Fibroblast of skin of scalp (primary cell): ENCODE measurements around the gene KCTD16.

Experiments used
- DNase-seq: peaks from one replicate; pipeline ENCODE4 v3.0.0-alpha.2; 2013

The KCTD16 gene

DNA sequence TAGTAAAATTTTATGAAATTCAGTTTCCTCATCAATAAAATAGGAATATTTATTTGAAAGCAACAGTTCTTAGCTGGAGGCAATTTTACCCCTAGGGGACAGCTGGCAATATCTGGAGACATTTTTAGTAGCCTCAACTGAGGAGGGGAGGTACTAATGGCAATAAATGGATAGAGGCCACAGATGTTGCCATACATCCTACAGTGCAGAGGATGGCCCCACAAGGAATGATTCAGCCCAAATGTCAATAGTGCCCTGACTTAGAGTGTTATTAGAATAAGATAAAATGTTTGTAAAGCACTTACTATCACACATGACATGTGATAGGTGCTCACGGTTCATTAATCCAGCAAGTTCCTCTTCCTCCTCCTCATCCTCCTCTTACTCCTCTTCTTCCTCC lies 293.6 kb downstream of the KCTD16 start:
- no peak for DNase-seq

DNA sequence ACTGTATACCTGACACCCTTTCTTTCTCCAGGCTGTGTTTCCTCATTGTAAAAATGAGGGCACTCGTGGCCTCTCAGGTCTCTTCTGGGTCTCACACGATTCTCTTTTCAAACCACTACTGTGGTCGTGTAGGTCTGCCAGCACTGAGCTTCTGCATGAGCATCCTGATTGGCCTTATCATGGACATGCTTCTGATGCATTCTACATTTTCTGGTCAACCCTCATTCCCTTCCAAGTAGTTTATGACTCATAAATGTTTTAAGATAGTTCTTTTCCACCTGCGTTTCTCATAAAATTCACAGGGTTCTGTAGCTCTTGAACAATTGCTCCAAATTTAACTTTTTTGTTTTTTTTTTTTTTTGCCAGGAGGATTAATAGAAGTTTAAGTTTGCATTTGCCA lies 294.8 kb downstream of the KCTD16 start:
- no peak for DNase-seq

DNA sequence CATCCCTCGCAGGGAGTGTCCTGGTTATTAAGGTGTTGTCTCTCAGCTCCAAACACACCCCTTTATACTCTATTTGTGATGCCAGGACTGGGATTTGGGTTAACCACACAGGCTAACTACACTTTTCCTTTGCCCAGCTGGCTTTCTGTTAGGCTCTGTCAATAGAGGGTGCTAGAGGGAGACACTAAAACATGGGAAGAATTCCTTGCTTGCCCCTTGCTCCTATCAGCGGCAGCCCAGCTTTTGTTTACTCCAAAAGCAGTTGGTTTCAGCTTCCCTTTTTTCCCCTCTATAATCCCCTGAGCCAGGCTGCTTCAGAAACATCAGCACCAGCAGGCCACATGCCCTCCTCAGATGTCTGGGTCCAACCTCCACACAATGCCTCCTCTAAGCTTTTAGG lies 297.1 kb downstream of the KCTD16 start:
- DNase-seq = peak; percentile 48

DNA sequence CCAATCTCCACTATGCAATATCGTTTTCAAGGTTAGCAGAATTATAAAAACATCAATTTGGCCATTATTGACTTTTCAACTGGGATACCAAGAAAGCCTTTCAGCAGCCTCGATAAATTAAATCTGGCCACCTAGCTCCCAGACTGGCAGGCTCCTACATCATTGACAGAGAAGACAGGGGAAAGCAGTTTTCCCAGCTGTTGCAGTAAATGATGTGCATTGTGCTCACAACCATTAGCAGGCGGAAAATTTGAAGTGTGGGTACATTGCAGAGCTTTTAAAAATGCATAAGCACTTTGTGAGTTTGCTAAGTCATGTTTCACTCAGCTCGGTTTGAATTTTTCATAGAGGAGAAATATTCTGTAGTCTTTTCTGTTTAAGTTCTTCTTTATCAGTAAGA lies 297.9 kb downstream of the KCTD16 start:
- no peak for DNase-seq

DNA sequence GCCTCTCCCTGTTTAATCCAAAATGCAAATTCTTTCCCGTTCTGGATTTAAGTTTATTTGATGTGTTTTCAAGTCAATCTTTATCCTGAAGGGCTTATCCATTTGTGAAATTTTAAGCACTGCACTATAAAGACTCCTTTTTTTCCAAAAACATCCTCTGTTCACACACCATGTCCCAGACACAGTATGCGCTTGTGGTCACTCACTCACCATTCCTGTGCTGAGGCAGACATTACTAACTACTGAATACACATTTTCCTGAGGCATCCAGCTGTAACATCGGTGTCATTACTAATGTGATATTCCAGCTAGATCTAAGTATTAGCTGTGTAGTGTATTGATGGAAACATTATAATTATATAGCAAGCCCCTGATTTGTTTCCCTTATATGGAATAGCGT lies 298.4 kb downstream of the KCTD16 start:
- peak; percentile 18 for DNase-seq

DNA sequence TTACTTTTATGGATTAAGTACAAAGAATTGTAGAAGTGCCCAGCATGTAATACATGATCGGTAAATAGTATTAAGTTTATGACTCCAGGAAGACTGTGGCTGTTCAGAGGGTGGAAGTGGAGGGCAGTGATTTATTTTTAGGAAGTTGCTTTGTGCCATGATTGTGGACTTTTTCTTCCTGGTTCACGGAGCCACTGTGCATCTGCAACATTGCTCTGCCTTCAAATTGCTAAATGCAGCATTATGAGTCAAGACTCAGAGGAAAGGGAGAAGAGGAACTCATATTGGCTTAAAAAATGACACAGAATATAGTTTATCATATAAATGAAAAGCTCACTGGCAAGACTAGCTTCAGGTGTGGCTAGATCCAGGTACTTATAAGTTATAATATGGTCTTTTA lies 301.5 kb downstream of the KCTD16 start:
- no peak for DNase-seq

DNA sequence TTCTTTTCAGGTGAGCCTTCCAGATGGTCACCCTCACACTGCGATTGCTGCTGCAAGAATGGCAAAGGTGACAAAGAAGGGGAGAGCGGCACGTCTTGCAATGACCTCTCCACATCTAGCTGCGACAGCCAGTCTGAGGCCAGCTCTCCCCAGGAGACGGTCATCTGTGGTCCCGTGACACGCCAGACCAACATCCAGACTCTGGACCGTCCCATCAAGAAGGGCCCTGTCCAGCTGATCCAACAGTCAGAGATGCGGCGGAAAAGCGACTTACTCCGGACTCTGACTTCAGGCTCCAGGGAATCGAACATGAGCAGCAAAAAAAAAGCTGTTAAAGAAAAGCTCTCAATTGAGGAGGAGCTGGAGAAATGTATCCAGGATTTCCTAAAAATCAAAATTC lies 303.0 kb downstream of the KCTD16 start:
- no peak for DNase-seq

DNA sequence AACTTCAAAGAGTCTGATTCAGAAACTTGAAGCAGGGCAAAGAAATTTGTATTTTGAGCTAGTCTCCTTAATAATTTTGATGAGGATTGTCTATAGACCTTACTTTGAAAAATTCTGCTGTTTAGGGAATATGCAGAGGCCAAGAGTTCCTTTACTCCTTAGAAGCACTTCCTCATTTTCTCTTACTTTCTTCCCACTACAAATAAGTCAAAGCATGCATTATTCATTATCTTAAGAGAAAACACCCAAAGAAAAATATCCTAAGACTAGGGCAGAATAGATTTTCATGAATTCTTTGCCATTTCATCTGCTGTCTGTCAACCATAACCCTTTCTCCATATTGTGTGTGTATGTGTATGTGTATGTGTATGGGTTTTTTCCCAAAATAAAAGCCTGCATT lies 307.9 kb downstream of the KCTD16 start:
- DNase-seq = no peak

DNA sequence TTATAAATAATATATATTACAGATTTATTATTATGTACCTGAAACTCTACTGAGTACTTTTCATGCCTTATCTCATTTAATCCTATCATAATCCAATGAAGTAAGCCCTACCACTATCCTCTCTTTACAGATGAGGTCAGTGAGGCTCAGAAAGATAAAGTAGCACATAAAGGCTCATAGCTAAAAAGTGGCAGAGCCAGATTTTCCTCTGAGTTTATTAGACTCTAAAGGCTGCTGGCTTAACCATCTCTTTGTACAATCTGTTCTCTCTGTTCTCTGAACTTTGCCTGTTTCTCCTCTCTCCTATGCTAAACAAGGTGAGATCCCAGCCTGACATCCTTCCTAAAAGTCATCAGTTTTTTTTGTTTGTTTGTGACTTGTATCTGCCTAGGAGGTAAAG lies 311.2 kb downstream of the KCTD16 start:
- DNase-seq = no peak

DNA sequence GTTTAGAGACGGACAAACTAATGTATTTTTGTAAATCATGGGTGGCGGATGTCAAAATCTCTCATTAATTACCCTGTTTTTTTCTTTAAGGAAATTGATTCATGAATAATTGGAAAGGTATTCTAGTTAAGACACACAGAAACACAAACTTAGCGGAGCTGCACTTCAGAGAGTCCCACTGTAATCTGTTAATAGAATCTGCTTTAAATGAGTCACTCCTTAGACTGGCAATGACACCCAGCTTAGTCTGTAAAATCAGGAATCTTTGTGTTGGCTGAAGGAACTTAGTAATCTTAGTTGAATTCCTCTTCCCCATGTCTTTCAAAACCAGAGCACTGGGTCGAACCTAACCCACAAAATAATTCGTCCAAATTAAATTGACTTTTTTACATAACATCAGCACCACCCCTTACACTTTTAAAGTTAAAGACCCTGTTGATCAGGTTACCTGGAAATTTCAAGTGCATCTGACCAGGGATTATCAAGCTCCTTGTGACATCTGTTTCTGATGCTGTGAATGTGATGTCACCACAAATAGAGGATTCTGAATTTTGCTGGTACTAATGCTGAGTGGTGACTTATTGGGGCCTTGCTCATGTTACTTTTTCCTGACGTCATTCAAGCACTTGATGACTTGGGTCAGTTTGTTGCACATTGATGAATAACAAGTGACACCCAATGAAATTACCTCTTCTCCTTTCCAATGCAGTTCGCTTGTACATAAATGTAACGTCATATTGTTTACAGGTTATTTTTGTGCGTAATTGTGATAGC lies 313.6 kb downstream of the KCTD16 start:
- peak; percentile 50 for DNase-seq

DNA sequence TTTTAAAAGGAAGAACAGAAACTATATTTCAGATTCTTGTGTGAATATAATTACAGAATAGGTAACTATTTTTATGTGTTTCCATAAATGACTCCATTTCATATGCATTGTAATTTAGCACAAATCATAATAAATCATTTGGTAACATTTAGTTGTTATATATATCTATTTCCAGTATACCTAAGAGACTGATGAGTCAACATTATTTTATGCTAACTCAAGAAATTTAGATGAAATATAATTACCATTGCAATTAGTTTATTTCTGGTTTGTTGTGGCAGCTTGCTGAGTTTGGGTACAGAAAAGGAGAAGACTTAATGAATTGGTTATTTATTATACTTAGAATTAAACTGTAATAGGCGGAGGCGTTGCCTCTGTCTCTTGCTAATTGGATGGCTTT lies 314.9 kb downstream of the KCTD16 start:
- DNase-seq = no peak

DNA sequence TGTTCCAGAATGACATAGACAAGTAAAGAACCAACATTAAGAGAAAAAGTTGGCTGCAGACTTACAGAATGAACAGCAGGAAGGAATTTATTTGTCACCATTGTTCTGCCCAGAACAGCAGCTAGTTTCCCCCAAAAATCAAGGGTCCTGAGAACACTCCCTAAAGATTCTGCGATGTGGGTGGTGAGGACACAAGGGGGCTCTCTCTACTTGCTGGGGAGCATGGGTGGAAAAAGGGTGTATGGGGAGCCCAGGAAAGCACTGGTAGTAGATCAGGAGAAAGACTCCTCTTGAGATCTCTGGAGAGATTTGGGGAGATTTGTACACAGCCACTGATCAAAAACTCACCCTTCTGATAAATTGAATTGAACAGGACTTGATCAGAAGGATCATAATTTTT lies 316.5 kb downstream of the KCTD16 start:
- no peak for DNase-seq

DNA sequence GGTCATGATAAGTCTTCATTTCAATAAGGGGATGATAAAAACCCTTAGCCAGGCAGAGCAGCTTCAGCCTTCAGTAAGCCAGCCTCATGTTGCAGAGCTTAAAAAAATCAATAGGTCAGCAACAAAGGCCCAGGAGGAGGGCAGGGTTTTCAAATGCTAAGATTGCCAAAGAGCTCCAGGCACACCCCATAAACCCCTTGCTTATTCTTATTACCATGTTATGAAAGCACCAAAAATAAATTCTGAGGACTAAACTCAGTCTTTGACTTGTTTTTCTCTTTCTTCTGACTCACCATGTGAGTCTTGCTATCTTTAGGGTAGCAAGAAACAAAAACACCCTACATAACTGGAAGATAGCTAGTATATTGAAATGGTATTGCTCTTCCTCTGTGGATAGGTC lies 317.1 kb downstream of the KCTD16 start:
- no peak for DNase-seq

DNA sequence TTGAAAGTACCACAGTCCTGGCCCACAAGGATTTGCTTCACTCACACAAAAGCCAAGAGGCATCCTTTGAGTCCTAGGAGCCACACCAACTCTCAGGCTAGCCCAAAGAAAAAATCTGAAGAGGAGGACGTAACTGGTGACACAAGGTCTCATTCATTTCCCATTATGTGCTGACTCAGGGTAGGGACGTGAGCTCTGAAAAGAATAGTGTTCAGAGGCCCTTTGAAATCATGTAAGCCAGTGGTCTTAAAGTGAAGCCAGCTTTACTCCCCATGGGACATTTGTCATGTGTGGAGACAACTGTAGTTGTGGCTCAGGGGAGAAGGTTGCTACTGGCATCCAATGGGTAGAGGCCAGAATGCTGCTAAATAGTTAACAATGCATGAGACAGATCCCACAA lies 332.4 kb downstream of the KCTD16 start:
- DNase-seq = no peak

DNA sequence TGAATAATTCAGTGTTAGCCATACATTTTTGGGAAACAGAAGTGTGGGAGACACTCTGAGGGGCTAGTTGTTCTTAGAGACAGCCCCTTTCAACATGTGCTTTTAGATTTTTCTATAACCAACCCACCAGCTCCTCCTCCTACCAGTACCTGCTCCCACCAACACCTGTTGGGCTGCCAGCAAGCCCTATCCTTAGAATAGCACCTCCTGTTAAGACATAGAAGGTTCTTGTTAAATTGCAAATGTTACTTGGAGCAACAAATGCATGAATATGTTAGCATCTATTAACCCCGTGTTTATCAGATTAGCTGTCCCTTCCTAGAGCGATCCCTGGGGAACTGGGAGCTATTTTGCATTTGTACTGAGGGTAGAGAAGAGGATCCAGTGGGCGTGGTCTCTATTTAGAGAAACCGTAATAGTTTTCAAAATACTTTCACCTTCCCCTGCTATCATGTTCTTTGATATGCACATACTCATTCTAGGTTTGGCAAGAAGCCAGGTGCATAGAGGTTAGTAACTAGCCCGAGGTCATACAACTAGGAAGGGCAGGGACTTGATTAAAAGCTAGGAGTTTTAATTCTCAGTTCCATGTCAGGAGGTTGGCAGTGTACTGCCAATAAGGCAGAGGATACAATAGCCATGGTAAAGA lies 334.4 kb downstream of the KCTD16 start:
- no peak for DNase-seq

DNA sequence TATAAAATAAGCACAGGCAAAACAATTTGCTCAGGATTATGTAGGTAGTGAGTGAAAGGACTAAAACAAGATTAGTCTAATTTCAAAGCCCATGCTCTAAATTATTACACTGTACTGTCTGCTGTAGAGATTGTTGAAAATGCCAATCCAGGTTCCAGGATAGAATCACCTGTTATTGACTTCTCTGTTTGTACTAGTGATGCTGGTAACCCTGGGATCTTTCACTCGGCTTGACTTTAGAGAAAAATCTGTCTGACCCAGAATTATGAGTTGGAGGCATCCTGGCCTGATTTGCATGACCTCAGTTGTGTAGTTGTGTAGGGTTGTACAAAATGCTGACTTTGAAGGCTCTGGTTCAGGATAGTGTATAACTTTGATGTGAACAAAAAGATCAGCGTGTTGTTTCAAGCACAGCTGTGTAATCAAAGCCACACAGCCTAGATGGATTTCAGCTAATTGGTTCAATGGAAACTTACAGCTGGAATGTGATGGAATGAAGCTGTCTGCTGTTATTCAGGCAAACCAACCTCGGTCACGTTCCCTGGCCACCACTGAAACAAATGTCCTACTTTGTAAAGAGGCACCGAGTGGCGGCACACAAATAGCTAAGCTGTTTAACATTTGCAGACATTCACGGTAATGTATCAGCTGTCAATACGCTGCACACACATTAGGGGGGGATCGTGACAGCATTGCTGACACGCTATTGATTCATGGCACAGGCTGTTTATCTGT lies 340.3 kb downstream of the KCTD16 start:
- DNase-seq = no peak

DNA sequence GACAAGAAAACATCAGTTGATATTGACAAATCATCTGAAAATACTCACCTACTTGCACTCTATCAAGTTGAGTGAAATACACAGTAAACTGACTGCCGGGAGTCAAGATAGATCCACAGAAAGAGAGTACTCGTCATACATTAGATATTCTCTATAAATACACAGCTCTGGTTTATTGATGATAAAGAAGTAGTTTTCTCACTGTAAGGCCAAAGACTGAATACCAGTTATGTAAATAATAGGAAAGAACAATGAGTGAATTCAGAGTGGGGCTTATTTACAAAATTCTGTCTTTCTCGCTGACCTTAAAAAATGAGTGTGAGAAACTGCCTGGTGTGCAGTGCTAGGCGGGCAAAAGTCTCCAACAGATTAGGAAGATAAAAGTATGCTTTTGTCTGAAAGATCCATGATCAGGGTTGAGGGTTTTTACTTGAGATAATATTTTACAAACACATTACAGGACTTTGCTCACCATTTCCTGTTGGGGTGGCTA lies 341.0 kb downstream of the KCTD16 start:
- DNase-seq = no peak

DNA sequence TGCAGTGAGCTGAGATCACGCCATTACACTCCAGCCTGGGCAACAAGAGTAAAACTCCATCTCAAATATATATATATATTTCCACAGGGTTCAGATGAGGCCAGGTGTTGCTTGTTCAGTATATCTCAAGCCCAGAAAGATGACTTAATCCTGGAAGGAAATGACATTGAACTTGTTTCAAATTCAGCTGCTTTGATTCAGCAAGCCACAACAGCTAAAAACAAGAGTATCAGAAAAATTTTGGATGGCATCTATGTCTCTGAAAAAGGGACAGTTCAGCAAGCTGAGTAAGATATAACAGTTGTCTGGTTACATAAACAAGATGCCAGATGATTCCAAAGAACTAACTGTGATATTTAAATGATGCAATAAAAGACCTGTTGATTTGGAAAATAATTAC lies 352.0 kb downstream of the KCTD16 start:
- no peak for DNase-seq

DNA sequence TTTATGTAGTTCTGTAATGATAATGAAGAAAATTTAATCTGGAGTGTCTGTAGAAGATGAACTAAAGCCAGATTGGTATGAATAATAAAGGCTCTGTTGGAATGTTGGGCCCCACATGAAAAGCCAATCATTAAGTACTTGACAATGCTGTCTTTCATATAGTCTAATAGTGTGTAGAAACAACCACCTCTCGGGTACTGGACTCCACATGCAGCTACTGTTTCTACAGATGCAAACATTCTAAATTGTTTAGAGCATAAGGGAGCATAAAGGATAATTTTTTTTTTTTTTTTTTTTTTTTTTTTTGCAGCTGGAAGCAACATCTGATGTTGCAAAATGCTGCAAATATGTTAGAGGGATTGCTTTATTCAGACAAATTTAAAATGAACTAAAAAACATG lies 354.3 kb downstream of the KCTD16 start:
- no peak for DNase-seq

DNA sequence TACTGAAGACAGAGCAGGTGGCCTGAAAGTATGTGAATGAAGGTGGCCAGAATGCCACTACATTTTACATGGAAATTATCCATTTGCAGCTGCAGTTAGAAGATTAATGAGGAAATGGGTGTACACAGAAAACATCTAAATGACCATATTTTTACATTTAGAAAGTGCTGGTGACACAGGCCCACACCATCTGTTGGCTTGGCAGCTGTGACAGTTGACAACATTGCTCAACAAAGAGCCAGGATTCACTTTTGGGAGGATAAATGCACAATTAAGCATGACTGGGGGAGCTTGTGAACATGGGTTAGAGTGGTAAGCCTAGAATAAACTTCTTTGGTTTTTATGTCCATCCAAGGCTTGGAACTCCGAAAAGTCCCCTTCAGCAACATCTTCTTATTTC lies 360.5 kb downstream of the KCTD16 start:
- no peak for DNase-seq
